LHCN-M2 (cell line): ENCODE data around the gene LPP. TPM values are rescaled to one million over a fixed set of nuclear protein-coding genes. Genes with fewer than 3 reads are reported as not detected.
"Not testable (repeated sequence)": the region's sequence is repeated elsewhere in the genome, so short reads cannot be mapped to it uniquely, and the experiment has no call there.

ENCODE experiments used
- DNase-seq: peaks from one replicate; pipeline ENCODE4 v3.0.0-alpha.2; 2012; ENCODE audit warnings: low read depth
- total RNA-seq: library from RNA; depleted of rRNA; stranded (reverse); fragments of >200 nt; gene quantifications from 2 replicates; pipeline ENCODE4 v1.2.3, GENCODE V29; 2014

LPP gene
- total RNA-seq, 1 experiment from 2014 or later: 39.7 TPM

DNA sequence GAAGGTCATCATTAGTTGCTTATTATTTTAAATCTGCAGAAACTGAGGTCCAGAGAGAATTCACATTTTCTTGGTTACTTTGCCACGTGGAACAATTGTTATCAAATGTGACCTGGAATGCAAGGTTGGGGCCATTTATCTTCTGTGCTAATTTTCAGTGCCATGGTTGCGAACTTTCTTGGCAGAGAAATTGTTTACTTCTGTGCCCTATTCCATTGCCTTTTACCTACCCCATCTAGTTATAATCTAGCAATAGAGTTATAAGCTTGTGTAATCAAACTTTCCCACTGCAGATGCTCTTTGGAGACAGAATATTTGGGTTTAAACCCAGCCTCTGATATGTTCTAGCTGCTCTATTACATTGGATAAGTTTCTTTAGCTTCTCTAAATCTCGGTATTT lies 242.9 kb downstream of the LPP start:
- DNase-seq: no peak

DNA sequence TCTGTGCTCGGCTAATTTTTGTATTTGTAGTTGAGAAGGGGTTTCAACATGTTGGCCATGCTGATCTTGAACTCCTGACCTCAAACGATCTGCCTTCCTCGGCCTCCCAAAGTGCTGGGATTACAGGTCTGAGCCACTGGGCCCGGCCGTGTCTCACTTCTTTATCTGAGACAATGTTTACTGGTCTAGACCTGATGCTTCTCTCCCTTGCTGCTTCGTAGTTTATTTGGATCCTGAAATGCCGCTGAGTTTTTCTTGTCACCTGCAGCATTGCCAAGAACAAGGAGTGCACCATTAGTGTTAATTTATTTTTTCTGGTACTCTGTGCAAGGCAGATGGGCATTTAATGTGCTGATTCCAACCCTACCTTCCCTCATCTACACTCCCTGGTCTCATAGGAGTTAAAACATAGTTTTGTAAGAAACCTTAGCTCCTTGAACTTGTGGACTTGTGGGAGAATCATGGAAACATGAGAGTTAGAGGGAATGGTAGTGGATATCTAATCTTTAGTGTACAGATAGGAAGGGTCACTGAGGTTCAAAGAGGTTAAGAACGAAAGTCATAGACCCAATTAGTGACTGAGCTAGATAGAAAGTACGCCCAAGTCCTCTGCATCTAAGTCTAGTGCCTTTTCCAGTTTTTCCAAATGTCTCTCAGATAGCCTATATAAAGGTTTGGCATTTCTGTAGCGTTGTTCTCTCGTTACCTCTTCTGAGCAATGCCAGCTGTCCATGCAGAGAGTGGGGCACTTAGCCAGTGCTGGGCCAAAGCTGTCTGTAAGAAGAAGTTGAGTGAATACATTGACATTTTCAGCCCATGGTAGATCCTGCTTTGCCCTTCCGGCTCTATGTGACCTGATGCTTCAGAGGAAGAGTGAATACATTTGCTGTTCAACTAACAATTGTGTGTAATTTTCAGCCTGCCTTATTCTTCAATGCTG lies 244.1 kb downstream of the LPP start:
- no peak for DNase-seq

- no peak for DNase-seq
Measured at GRCh38 chr3:188400494-188401243, 246.7 kb downstream of the LPP start.

DNA sequence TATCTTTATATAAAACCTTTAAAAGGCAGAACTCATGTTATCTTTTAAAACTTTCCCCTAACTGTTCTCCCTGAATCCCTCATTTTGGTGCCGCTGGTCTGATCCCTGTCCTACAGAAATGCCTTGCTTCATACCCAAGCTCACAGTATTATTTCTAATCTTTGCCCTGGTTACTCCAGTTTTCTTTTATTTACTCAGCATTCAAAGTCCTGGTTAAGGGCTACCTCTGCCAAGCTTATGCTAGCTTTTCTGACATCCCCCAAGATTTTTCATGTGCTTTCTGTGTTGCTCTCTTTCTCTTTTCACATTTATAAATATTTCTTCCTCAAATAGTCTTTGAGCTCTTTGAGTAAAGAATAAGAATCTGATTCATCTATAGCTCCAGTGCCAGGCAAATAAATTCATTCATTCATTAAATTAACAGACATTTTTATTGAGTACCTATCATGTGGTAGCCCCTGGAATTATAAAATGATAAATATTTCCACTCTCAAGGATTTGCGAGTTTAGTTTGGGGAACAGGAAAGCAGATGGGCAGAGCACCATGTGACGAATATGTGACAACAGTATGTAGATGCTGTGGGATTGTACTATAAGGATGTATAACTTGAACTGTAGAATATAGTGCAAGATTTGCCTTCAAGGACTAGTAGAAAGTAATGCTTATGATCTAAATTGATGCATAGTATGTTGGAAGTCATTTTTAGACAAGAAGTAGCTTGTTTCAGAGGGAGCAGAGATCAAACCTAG lies 247.5 kb downstream of the LPP start:
- no peak for DNase-seq

GRCh38 chr3:188402229-188402628 lies 248.3 kb downstream of the LPP start:
- DNase-seq: no peak

DNA sequence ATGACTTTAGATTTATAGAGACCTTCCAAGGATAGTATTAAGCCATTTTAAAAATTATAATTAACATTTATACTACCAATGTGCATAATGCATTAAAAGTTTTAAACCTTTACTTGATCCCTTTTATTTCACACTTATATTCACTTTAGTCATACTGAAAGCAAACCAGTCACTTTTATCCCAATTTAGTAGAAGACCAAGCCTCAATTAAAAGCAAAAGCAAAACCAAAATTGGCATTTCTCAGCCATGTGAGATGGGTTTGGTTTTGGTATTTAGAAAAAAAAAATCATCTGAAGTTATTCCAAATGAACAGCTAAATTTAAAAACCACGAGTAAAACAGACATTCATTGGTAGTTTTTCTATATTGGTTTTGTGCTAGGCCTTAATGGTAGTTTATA lies 249.4 kb downstream of the LPP start:
- DNase-seq: no peak

DNA sequence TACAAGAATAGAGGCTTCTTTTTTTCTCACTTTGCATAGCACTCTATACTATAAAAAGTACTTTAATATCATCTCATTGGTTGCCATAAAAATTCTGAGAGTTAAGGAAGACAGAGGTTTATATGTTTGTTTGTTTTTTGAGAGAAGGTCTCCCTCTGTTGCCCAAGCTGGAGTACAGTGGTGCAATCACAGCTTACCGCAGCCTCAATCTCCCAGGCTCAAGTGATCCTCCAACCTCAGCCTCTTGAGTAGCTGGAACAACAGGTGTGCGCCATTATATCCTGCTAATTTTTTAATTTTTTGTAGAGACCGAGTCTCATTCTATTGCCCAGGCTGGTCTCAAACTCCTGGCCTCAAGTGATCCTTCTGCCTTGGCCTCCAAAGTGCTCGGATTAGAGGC lies 250.2 kb downstream of the LPP start:
- no peak for DNase-seq

- no peak for DNase-seq
Measured at GRCh38 chr3:188404701-188405100, 250.7 kb downstream of the LPP start.

GRCh38 chr3:188407158-188407880 lies 253.4 kb downstream of the LPP start:
- peak; percentile 22 for DNase-seq

DNA sequence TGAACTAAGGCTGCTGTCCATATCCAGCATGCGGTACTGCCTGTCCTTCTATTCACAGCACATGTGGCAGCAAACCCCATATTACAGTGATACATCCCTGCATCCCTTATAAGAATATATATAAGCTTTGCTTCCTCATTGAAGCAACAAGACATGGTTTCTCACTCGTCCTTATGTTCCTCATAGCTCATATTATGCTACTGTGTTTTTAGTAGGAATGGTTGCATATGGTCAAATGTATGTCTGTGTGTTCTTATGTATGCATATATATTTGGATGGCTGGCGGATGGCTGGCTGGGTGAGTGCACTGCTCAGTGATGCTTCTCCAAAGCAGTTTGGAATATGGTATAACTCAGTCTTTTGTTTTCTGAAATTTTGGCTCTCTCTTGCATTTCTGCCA lies 254.9 kb downstream of the LPP start:
- no peak for DNase-seq

GRCh38 chr3:188411750-188412149 lies 257.8 kb downstream of the LPP start:
- DNase-seq: no peak

- peak; percentile 30 for DNase-seq
Measured at GRCh38 chr3:188415196-188415595, 261.2 kb downstream of the LPP start.

DNA sequence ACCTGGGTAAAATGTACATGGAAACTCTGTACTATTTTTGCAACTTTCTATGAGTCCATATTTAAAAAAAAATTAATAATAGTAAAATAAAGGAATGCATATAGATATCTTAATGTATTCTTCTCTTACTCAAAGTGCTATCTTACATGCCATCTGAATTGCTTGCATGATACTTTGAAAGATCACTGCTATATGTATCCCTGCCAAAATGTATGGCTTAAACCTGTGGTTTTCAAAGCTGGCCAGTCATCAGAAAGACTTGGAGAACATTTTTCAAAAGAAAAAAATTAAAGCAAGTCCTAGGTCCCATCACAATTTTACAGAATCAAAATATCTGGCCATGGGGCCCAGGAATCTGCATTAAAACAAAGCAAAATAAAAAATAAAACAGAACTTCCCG lies 262.1 kb downstream of the LPP start:
- DNase-seq: no peak

DNA sequence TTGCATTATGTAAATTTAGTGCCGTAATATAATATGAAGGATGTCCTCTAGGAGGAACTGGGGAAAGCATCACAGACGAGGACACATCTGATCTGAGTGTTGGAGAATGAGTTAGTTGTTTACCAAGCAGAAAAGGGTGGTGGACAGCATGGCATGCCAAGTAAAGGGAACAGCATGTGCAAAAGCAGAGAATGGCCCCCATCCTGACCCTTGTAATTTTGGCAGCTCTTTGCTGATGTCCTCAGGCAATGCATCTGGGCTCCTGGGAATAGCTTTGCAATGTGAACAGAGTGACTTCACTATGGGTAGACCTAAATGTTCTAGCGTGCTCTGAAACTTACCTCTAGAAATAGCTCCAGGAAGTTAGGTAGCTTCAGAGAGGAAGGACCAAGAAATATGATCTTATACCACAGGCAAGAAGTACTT lies 263.3 kb downstream of the LPP start:
- DNase-seq: no peak

- no peak for DNase-seq
Measured at GRCh38 chr3:188417766-188418165, 263.8 kb downstream of the LPP start.

DNA sequence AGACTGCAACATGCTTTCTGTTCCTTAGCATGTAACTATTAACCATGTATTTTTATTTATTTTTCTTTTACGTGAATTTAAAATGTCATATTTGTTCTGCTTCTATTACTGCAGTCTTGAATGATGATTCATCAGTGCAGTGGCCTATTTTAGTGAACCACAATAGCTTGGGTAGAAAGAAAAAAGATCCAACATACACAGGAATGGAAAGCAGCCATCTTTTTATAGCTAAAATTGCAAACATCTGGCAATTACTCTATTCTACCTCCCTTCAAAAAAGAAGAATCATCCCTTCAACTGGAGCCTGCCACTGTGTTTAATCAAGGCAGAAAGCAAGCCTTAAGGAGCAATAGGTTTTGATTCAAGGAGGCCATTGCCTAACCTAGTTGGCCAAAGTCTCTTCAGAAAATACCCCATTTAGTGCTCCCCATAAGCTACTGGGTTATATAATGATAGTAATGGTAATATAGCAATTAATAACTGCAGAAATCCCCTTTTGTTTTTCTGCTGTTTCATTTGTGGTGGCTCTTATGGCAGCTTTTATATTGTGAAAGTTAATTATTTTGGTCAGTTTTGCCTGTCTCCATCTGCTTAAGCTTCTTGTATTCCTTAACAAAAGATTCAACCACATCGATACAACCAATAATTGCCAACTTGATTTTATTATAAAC lies 267.3 kb downstream of the LPP start:
- DNase-seq: peak; percentile 83

GRCh38 chr3:188421836-188422540 lies 268.0 kb downstream of the LPP start:
- peak; percentile 80 for DNase-seq

DNA sequence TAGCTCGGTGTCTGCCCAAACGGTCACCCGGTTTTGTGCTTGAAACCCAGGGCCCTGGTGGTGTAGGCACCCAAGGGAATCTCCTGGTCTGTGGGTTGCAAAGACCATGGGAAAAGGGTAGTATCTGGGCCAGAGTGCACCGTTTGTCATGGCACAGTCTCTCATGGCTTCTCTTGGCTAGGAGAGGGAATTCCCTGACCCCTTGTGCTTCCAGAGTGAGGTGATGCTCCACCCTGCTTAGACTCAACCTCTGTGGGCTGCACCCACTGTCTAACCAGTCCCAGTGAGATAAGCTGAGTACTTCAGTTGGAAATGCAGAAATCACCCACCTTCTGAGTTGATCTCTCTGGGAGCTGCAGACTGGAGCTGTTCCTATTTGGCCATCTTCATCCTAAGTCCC lies 274.0 kb downstream of the LPP start:
- DNase-seq: not testable (repeated sequence)

DNA sequence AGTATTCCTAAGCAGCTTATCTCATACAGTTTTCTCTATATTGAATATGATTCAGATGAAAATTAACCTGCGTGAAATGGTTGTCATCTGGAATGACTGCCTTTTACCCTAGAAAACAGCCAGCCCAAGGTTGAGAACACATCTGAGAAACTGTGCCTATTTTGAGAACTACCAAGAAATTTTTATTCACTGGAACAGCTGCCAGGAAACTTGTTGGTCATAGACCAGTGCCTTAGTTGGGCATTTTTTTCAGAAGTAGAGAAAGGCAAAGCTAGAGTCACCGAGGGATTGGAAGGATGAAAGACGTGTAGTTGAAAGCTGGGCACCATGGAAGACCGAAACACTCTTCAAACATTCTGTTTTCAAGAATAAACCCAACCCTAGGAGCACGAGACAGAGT lies 277.1 kb downstream of the LPP start:
- peak; percentile 36 for DNase-seq

- DNase-seq: peak; percentile 63
Measured at GRCh38 chr3:188431553-188431952, 277.6 kb downstream of the LPP start.
